RCC 7860 (cell line): ENCODE results near the gene MRPS33.
A peak's percentile ranks its signal among the peaks of the same experiment; 100 is the strongest.
"Not testable (repeated sequence)": the region's sequence is repeated elsewhere in the genome, so short reads cannot be mapped to it uniquely, and the experiment has no call there.

Source experiments
- DNase-seq: peaks from one replicate; pipeline ENCODE4 v3.0.0-alpha.2; 2015; ENCODE audit warnings: low spot score
- FAIRE-seq: peaks from 2 replicates; lab custom pipeline; 2012; peaks lifted over from hg19 to GRCh38; lab: Jason Lieb, UNC

MRPS33 gene

DNA sequence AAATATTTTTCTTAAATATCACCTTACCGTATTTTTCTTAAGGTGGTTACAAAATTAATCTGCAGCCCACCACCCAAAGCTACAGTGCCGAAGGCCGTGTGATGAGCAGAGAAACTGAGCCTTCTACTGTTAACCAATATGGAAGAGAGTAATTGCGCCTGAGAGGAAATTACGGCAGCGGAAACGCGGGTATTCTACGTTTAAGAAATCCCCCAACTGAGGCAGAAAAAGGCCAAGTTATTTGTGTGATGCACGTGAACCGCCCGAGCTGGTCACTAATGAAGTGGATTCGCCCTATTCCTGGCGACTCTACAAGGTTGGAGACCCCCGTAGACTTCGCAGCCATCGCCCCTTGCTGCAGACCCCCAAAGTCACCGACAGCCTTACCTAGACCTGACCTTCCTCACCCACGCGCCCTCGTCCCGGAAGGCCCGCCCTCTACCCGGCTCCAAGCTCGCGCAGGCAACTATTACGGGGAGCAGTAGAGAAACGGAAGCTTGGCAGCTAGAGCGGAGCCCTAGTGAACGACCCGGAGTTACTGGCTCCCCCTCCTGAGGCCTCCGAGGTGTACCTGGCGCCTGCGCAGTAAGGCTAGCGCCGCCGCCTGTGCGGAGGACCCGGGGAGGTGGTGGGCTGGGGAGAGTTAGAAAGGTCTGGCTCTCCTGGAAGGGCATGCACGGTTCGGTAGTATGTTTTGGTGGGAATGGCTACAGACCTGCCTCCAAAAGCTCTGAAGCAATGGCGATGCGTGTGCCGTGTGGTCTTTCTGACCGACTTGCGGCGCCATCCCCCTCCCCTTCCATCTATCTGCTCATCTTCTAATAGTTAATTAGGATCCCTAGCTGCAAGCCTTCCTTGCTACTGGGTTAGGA, at the start of gene MRPS33:
Gene MRPS33 (minus strand): TSS at position 429 of the 872 bp plus-strand sequence. CDS start 4,319 bp downstream, outside the sequence.
- DNase-seq (peak; percentile 97), FAIRE-seq (peak; percentile 85)

DNA sequence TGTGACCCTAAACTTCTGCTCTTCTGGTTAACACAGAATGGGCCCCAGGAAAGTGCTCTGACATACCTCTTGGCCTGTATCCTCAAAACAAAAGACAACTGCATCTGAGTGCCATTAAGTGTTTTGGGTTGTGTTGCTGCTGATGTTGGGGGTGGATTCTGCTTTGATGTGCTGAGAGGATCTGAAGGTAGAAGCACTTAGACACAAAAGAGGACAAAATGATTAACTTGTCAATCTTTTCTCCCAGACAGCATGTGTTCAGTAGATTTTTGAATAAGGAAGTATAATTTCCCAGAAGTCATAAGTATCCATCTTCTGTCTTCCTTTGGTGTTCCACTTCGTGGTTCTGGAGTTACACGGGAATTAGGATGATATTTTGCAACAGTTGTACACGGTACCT, 43.0 kb upstream of the MRPS33 start:
- FAIRE-seq (no peak), DNase-seq (no peak)

DNA sequence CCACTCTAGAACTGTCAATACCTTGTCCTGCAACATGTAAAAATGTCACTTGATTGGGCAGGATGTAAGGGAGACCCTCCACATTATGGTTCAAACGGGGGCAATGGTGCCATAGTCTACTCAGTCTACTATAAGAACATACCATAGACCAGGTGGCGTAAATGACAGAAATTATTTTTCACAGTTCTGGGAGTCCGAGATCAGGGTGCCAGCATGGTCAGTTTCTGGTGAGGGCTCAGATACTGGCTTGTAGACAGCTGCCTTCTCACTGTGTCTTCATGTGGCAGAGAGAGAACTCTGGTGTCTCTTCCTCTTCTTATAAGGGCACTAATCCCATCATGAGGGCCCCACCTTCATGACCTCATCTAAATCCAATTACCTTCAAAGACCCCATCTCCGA, 40.4 kb upstream of the MRPS33 start:
- FAIRE-seq: no peak
- DNase-seq: no peak

DNA sequence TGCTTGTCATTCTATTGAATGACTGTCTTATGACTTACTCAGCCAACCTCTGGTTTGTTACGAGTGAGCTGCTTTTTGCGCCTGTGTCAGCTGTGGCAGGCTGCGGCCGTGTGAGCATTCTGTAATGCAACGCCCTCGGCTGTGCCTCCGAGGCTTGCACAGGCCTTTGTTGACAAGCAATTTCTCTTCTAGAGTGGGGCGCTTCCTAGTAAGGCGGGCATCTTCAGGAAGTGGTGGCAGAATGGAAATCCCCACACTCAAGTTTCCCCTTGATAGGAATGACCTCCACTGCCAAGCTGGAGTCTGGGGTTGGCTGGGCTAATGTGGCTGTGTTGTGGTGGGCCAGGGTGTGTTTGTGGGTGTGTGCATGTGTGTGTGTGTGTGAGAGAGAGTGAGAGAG, 38.9 kb upstream of the MRPS33 start:
- peak; percentile 89 for DNase-seq
- FAIRE-seq: peak; percentile 89

DNA sequence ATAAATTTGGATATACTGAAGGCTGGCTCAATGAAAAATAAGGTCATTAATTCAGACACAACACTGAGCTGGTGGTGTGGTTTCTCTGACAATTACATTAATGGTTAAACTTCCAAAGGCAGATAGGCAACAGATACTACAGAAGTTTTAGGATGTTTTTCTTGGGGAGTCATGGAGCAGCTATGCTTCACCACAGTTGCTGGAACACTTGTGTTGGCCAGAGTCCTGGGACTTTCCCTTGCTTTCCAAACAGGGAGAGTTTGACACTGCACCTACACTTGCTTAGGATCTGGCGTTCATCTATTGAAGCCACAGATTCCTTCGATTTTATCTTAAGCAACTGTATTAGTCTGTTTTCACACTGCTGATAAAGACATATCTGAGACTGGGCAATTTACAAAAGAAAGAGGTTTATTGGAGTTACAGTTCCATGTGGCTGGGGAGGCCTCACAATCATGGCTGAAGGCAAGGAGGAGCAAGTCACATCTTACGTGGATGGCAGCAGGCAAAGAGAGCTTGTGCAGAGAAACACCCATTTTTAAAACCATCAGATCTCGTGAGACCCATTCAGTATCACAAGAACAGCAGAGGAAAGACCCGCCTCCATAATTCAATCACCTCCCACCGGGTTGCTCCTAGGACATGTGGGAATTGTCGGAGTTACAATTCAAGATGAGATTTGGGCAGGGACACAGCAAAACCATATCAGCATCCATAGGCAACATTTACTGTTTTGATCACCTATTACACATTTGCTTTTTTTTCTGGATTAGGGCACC, 31.3 kb upstream of the MRPS33 start:
- peak; percentile 98 for DNase-seq
- peak; percentile 99 for FAIRE-seq

DNA sequence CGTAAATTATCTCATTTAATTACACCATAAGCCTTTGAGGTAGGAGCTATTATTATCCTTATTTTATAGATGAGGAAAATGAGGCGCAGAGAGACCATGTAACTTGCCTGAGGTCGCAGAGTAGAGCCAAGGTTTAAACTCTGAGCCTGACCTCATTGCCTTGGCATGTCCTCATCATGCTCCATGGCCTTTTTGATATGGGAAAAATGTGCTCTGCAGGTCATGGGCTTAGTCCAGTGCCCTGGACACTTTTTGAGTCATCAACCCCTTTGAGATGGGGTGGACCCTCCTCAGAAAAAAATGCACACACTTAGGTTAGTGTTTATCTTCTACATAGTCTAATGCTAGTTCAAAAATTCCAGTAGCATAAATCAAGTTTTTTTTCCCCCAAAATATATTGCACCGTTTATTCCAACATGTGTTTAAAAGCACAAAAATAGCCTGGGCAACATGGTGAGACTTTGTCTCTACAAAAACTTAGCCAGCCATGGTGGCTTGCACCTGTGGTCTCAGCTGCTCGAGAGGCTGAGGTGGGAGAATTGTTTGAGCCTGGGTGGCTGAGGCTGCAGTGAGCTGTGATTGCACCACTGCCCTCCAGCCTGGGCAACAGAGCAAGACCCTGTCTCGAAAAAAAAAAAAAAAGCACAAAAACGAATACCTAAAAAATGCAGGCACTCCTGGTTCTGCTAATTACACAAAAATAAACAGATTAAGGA, 30.5 kb upstream of the MRPS33 start:
- peak; percentile 99 for DNase-seq
- no peak for FAIRE-seq

DNA sequence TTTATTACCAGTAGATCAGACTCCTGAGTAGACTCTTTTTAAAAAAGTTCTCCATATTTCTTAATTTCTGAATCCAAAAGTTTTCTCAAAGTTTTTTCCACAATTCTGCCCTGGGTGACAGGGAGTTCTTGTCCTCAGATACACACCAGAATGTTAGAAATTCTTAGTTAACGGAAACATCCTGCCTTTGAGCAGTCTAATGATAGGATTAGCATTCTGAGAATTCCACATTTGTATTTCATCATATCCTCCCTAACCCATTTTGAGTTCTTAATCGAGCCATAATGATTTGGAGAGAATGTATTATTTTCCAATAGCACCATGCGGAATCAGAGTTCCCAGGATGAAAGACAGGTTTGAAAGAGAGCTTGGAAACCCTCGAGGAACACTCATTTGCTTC, 28.9 kb upstream of the MRPS33 start:
- FAIRE-seq (peak; percentile 55), DNase-seq (peak; percentile 61)

DNA sequence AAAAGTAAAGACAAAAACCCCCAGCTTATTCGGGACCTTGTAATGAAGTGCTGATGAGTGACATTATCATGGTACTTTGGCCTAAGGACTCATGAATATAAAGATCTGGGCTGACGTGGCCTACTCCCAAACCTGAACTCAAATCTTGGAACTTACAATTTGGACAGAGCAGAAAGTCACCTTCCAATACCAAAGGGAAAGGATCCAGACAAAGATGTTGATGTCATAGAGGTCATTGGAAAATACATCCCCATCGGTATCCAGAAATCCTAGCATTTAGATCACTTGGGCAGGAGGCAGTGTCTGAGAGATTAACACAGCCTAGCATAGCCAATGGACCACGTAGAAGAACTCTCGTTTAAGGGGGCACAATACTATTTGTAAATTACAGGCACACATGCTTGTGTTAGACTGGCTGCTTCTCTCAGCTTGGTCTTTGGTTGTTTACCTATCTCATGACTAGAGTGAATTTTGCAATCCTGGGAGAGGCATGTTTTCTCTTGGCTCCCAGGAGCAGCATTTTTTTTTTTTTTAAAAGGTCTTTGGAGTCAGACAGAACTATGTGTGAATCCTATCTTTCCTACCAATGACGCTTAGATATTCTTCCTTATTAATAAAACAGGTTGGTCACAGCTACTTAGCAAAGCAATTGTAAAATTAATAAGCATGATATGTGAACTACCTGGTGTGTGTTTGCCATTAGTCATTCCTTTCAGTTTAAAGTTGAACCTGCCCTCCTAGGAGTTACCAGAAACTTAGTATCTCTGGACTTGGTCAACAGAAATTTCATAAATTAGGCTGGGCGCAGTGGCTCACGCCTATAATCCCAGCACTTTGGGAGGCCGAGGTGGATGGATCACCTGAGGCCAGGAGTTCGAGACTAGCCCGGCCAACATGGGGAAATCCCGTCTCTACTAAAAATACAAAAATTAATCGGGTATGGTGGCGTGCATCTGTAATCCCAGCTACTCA, 27.8 kb upstream of the MRPS33 start:
- FAIRE-seq (no peak), DNase-seq (no peak)

DNA sequence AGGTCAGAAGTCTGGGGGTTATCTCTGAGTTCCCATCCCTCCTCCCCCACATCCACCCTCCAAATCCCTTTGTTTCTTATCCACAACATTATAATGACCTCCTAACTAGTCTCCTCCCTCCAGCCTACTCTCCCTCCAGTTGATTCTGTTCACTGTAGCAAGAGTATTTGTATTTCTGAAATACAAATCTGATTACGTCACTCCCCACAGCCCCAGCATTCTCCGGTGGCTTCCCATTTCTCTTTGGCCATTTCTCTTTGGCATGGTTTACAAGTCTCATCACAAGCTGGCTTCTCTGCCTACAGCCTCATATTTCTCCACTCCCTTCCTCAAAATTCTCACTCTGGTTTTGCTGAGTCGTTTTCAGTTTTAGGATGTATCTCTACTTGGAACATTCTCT, 24.6 kb upstream of the MRPS33 start:
- peak; percentile 64 for DNase-seq
- FAIRE-seq: peak; percentile 69

DNA sequence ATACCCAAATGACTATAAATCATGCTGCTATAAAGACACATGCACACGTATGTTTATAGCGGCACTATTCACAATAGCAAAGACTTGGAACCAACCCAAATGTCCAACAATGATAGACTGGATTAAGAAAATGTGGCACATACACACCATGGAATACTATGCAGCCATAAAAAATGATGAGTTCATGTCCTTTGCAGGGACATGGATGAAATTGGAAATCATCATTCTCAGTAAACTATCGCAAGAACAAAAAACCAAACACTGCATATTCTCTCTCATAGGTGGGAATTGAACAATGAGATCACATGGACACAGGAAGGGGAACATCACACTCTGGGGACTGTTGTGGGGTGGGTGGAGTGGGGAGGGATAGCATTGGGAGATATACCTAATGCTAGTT, 23.3 kb upstream of the MRPS33 start:
- FAIRE-seq, DNase-seq: not testable (repeated sequence)

DNA sequence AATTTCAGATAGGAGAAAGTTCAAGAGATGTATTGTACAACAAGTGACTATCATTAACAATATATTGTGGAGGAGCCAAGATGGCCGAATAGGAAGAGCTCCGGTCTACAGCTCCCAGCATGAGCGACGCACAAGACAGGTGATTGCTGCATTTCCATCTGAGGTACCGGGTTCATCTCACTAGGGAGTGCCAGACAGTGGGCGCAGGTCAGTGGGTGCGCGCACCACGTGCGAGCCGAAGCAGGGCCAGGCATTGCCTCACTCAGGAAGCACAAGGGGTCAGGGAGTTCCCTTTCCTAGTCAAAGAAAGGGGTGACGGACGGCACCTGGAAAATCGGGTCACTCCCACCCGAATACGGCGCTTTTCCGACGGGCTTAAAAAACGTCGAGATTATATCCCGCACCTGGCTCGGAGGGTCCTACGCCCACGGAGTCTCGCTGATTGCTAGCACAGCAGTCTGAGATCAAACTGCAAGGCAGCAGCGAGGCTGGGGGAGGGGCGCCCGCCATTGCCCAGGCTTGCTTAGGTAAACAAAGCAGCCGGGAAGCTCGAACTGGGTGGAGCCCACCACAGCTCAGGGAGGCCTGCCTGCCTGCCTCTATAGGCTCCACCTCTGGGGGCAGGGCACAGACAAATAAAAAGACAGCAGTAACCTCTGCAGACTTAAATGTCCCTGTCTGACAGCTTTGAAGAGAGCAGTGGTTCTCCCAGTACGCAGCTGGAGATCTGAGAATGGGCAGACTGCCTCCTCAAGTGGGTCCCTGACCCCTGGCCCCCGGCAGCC, 18.0 kb upstream of the MRPS33 start:
- not testable (repeated sequence) for FAIRE-seq, DNase-seq

DNA sequence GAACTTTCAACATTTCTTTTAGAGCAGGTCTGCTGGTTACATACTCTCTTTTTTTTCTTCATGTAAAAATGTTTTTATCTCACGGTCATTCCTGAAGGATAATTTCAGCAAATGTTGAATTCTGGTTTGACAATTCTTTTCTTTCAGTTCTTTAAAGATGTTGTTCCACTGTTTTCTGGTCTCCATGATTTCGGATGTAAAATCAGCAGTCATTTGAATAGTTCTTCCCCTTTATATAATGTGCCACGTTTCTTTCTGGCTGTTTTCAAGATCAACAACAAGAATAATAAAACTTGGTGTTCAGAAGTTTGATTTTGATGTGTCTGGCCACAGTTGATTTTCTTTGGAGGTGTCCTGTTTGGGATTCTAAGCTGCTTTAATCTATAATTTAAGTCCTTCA, 14.0 kb upstream of the MRPS33 start:
- DNase-seq (no peak), FAIRE-seq (no peak)

DNA sequence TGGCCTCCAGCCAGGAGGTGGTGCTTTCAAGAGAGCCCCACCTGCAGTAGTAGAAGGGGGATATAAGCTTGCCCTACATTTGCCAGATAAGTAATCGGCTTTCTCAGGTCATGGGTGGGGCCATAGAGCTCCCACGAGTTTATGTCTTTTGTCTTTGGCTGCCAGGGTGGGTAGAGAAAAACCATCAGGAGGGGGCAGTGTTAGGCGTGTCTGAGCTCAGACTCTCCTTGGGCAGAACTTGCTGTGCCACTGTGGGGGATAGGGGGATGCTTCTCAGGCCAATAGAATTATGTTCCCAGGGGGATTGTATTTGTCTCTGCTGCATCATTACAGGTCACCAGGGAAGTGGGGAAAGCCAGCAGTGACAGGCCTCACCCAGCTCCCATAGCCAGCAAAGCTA, 12.3 kb upstream of the MRPS33 start:
- FAIRE-seq: no peak
- DNase-seq: no peak

DNA sequence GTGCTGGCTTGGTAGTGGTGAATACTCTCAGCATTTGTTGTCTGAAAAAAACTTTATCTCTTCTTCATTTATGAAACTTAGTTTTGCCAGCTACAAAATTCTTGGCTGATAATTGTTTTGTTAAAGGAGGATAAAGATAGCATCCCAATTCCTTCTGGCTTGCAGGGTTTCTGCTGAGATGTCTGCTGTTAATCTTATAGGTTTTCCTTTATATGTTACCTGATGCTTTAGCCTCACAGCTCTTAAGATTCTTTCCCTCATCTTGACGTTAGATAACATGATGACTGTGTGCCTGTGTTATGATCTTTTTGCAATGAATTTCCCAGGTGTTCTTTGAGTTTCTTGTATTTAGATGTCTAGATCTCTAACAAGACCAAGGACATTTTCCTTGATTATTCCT, 9.9 kb upstream of the MRPS33 start:
- DNase-seq: no peak
- FAIRE-seq: no peak

DNA sequence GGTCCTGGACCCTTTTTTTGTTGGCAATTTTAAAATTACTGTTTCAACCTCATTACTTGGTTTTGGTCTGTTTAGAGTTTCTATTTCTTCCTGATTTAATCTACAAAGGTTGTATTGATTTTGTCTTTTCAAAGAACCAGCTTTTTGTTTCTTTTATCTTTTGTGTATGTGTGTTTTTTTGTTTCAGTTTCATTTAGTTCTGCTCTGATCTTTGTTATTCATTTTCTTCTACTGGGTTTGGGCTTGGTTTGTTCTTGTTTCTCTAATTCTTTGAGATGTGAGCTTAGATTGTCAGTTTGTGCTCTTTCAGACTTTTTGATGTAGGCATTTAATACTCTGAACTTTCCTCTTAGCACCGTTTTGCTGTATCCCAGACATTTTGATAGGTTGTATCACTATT, 8.5 kb upstream of the MRPS33 start:
- FAIRE-seq: no peak

DNA sequence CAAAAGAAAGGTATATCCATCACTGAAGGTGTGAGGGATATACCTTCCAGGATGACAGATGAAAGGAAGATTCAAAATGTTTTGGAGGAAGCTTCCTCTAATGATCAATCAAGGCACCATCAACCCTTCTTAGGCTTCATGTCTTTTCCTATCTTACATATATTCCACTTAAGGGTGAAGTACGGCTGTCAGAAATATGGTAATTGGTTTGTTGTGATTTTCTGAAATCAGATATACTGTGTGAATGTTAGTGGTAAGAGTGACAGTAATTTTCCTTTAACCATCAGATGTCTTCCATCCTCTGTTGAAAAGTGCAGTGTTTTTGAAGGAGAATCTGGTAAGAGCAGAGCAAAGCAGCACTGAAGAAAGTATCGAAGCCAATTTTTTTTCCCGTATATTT, 2.8 kb upstream of the MRPS33 start:
- FAIRE-seq: no peak

More for the DNA sequence above, 8.5 kb upstream of the MRPS33 start:
- DNase-seq: no peak

DNA sequence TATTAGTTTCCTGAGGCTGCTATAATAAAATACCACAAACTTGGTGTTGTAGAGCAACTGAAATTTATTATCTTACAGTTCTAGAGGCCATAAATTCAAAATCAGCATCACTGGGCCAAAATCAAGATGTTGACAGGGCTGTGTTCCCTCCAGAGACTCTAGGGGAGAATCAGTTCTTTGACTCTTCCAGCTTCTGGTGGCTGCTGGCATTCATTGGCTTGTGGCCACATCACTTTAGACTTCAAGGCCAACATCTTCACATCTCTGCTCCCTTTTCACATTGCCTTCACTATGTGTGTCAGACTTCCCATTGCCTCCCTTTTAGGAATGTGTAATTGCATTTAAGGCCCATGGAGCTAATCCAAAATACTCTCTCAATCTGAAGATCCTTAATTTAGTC, 1.6 kb upstream of the MRPS33 start:
- no peak for FAIRE-seq
- no peak for DNase-seq

More for the DNA sequence above, 2.8 kb upstream of the MRPS33 start:
- DNase-seq: no peak

DNA sequence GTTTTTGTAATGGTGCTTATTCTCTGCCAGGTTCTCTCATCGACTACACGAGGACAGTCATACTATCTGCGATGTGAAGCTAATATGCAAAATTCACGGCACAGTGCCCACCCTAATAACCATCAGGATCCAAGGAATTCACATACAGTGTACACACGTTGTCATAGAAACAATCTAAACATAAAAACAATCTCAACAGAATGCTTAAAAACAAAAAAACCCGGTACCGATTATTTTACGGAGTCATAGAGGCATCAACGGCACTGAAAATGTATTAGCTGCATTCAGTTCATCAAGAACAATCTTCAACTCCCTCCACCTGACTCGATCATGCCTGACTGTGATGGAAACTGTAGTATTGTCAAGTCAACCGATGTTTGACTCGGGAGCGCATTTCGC, 628 bp downstream of the MRPS33 start:
- FAIRE-seq (no peak), DNase-seq (peak; percentile 20)

DNA sequence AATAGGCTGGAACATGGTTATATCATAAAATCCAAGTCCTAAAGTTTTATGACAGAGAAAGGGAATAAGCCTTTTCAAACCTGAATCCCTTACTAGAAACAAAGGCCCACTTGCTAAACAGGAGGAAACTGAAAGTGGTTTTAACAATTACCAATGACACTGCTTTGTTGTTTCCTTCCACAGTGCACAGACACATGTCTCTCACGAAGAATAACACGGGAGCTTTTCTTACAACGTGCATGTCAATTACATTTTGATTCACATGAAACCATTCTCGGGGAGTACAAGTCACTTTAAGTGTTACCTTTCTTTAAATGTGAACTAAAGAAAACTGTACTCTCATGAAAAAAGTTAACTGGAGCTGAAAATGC, 1.4 kb downstream of the MRPS33 start:
- FAIRE-seq (no peak), DNase-seq (no peak)
